HepG2 (cell line): ENCODE measurements around the gene SYT8. TPM values are rescaled to one million over a fixed set of nuclear protein-coding genes. Genes with fewer than 3 reads are reported as not detected.
A peak's percentile ranks its signal among the peaks of the same experiment; 100 is the strongest.

Experiments used
- CCDC6 ChIP-seq: sonication (generic); formaldehyde crosslinking; IDR thresholded peaks from 2 replicates; pipeline ENCODE4 v1.8.1; 2022; ENCODE audit warnings: mild to moderate bottlenecking, missing genetic modification reagents, moderate library complexity
- LRRFIP1 ChIP-seq: sonication (generic); formaldehyde crosslinking; conservative IDR thresholded peaks from 2 replicates; pipeline ENCODE4 v1.4.0; 2020; ENCODE audit warnings: missing genetic modification reagents
- MED1 ChIP-seq: sonication (generic); formaldehyde crosslinking; IDR thresholded peaks from 2 replicates; pipeline ENCODE4 v1.4.0; 2020; ENCODE audit warnings: missing genetic modification reagents
- MNT ChIP-seq: fragments of 450-650 bp; IDR thresholded peaks from 2 replicates; pipeline ENCODE4 v1.6.1; 2016
- NFRKB ChIP-seq: fragments of 450-650 bp; IDR thresholded peaks from 2 replicates; pipeline ENCODE4 v1.6.1; 2017
- NKX3-1 ChIP-seq: sonication (generic); formaldehyde crosslinking; IDR thresholded peaks from 2 replicates; pipeline ENCODE4 v1.5.0; 2020; ENCODE audit warnings: missing genetic modification reagents
- PHF8 ChIP-seq: sonication (generic); formaldehyde crosslinking; IDR thresholded peaks from 2 replicates; pipeline ENCODE4 v1.5.0; 2020; ENCODE audit warnings: missing genetic modification reagents
- RBFOX2 ChIP-seq: fragments of 200-400 bp; formaldehyde crosslinking; IDR thresholded peaks from 2 replicates; pipeline ENCODE4 v1.6.1; 2017; ENCODE audit warnings: low read depth, mild to moderate bottlenecking, low read length
- RNF2 ChIP-seq: fragments of 450-650 bp; conservative IDR thresholded peaks from 2 replicates; pipeline ENCODE4 v1.6.1; 2016; ENCODE audit warnings: low read depth
- WIZ ChIP-seq: sonication (generic); formaldehyde crosslinking; IDR thresholded peaks from 2 replicates; pipeline ENCODE4 v1.5.1; 2020; ENCODE audit warnings: mild to moderate bottlenecking, missing genetic modification reagents
- ZNF160 ChIP-seq: sonication (generic); formaldehyde crosslinking; IDR thresholded peaks from 2 replicates; pipeline ENCODE4 v1.8.0; 2022; ENCODE audit warnings: mild to moderate bottlenecking, inconsistent platforms, missing genetic modification reagents
- ZNF44 ChIP-seq: sonication (generic); formaldehyde crosslinking; IDR thresholded peaks from 2 replicates; pipeline ENCODE4 v1.5.1; 2020; ENCODE audit warnings: mild to moderate bottlenecking, missing genetic modification reagents
- ZNF564 ChIP-seq: sonication (generic); formaldehyde crosslinking; IDR thresholded peaks from 2 replicates; pipeline ENCODE4 v1.8.1; 2023; ENCODE audit warnings: mild to moderate bottlenecking, missing genetic modification reagents
- ZNF616 ChIP-seq: sonication (generic); formaldehyde crosslinking; IDR thresholded peaks from 2 replicates; pipeline ENCODE4 v1.5.0; 2020; ENCODE audit warnings: low read depth, mild to moderate bottlenecking, missing genetic modification reagents
- ZNF660 ChIP-seq: sonication (generic); formaldehyde crosslinking; IDR thresholded peaks from 2 replicates; pipeline ENCODE4 v1.5.1; 2020; ENCODE audit warnings: mild to moderate bottlenecking, low read depth, missing genetic modification reagents, borderline replicate concordance
- ZNF709 ChIP-seq: sonication (generic); formaldehyde crosslinking; IDR thresholded peaks from 2 replicates; pipeline ENCODE4 v1.5.0; 2020; ENCODE audit warnings: mild to moderate bottlenecking, missing genetic modification reagents
- ZNF878 ChIP-seq: sonication (generic); formaldehyde crosslinking; IDR thresholded peaks from 2 replicates; pipeline ENCODE4 v1.8.1; 2023; ENCODE audit warnings: mild to moderate bottlenecking, missing genetic modification reagents, moderate library complexity
- ZZZ3 ChIP-seq: sonication (generic); formaldehyde crosslinking; IDR thresholded peaks from 2 replicates; pipeline ENCODE4 v1.4.0; 2020; ENCODE audit warnings: missing genetic modification reagents, mild to moderate bottlenecking, borderline replicate concordance
- polyA plus RNA-seq, 8 experiments: library from polyadenylated mRNA; depleted of rRNA in 3 of 8; stranded (reverse) in 7 of 8; unstranded in 1 of 8; fragments of >200 nt; fragmentation: Illumina TruSeq in 4 of 8; extraction: Trizol in 4 of 8; gene quantifications; 2 replicates each; pipeline versions ENCODE4 v1.2.1 to v1.2.3, GENCODE V29; 2011 to 2016; ENCODE audit warnings: low read depth in 4 of 8, missing spikeins in 1 of 8, mixed read lengths in 1 of 8; ENCODE audit not compliant: insufficient read depth in 1 of 8
- total RNA-seq, 5 experiments: library from RNA; depleted of rRNA; stranded (reverse); fragments of >200 nt; fragmentation: Illumina TruSeq; extraction: Trizol; gene quantifications; 2 replicates each; pipeline ENCODE4 v1.2.3, GENCODE V29; 2016; ENCODE audit warnings: low read depth in 1 of 5
- TF ChIP-seq, protein P1 (sequence below): sonication (generic); formaldehyde crosslinking; IDR thresholded peaks from 2 replicates; pipeline ENCODE4 v1.4.0; 2020; ENCODE audit warnings: mild to moderate bottlenecking, missing genetic modification reagents
- TF ChIP-seq, protein P2 (sequence below): sonication (generic); formaldehyde crosslinking; IDR thresholded peaks from 2 replicates; pipeline ENCODE4 v1.4.0; 2020; ENCODE audit warnings: mild to moderate bottlenecking, missing genetic modification reagents

Gene SYT8
- total and polyA plus RNA-seq, 2 of the 13 experiments (the other 11 are each of a cell fraction or from before 2014, with no cell fraction given), result 0.60 to 2.3 TPM

DNA sequence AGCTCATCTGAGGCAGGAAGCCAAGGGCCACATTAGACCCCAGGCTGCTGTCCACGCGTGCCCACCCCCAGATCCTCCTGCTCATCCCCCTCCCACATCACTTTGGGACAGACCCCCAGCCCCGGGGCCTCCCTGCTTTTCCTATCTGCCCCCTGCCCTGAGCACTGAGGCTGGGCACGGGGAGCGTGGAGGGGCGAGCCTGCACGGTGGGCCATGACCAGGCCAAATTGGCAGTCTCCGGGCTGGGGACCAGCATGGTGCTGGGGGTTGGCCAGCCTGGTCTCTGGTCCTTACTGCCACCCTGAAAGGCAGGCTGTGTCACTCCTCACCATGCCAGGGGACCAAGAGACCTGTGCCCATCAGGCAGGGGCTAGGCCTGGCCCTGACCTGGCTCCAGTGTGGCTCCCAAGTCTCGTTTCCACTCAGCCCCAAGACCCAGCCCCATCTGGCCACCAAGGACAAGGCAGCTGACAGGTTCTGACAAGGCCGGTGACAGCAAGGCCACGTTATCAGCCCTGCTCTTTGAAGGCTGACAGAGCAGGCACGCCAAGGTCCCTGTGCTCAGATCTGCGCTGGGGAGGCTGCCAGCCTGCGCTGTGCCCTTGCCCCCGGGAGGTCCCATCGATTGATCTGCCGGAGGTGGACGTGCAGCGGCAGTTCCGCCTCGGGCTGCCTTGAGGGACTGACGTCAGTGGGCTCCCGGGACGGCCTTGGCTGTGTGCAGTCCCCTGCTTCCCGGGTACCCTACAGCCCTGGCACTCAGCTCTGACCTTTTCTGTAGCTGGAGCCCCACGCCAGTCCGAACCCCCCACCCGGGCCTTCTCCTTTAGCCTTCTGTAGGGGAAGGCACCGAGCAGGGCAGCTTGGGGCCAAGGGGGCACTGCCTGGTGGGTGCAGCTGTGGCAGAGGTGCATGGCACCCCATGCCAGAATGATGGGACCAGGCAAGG is 7.6 kb downstream of the SYT8 start (continued):
- TF ChIP-seq, protein P1, sequence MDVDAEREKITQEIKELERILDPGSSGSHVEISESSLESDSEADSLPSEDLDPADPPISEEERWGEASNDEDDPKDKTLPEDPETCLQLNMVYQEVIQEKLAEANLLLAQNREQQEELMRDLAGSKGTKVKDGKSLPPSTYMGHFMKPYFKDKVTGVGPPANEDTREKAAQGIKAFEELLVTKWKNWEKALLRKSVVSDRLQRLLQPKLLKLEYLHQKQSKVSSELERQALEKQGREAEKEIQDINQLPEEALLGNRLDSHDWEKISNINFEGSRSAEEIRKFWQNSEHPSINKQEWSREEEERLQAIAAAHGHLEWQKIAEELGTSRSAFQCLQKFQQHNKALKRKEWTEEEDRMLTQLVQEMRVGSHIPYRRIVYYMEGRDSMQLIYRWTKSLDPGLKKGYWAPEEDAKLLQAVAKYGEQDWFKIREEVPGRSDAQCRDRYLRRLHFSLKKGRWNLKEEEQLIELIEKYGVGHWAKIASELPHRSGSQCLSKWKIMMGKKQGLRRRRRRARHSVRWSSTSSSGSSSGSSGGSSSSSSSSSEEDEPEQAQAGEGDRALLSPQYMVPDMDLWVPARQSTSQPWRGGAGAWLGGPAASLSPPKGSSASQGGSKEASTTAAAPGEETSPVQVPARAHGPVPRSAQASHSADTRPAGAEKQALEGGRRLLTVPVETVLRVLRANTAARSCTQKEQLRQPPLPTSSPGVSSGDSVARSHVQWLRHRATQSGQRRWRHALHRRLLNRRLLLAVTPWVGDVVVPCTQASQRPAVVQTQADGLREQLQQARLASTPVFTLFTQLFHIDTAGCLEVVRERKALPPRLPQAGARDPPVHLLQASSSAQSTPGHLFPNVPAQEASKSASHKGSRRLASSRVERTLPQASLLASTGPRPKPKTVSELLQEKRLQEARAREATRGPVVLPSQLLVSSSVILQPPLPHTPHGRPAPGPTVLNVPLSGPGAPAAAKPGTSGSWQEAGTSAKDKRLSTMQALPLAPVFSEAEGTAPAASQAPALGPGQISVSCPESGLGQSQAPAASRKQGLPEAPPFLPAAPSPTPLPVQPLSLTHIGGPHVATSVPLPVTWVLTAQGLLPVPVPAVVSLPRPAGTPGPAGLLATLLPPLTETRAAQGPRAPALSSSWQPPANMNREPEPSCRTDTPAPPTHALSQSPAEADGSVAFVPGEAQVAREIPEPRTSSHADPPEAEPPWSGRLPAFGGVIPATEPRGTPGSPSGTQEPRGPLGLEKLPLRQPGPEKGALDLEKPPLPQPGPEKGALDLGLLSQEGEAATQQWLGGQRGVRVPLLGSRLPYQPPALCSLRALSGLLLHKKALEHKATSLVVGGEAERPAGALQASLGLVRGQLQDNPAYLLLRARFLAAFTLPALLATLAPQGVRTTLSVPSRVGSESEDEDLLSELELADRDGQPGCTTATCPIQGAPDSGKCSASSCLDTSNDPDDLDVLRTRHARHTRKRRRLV (CRISPR knock-in tag), result peak; percentile 73
- TF ChIP-seq, protein P2, sequence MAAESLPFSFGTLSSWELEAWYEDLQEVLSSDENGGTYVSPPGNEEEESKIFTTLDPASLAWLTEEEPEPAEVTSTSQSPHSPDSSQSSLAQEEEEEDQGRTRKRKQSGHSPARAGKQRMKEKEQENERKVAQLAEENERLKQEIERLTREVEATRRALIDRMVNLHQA (CRISPR knock-in tag), result no peak
- TF ChIP-seq MNT (0 out of 2 replicates have a peak, but pooled peaks have one; percentile 39), ZNF709 (0 out of 2 replicates have a peak, but pooled peaks have one; percentile 14), ZNF660 (CRISPR knock-in tag) (0 out of 2 replicates have a peak, but pooled peaks have one; percentile 38), MED1 (peak; percentile 100), RNF2 (peak; percentile 84), RBFOX2 (no peak), PHF8 (peak; percentile 31; the same call in 1 of the 2 replicates), ZNF44 (CRISPR knock-in tag) (peak; percentile 80; the same call in 1 of the 2 replicates), NFRKB (no peak), WIZ (peak; percentile 71; the same call in 1 of the 2 replicates), ZNF564 (CRISPR knock-in tag) (peak; percentile 78; the same call in 1 of the 2 replicates), ZZZ3 (CRISPR knock-in tag) (no peak; the same call in 1 of the 2 replicates), ZNF160 (CRISPR knock-in tag) (peak; percentile 54), ZNF616 (CRISPR knock-in tag) (no peak; the same call in 1 of the 2 replicates), LRRFIP1 (CRISPR knock-in tag) (no peak), ZNF878 (CRISPR knock-in tag) (peak; percentile 24; the same call in 1 of the 2 replicates), NKX3-1 (CRISPR knock-in tag) (no peak), CCDC6 (CRISPR knock-in tag) (no peak)
